Cardiac muscle cell (in vitro differentiated cells and primary cell): ENCODE data around the gene UTP14C. TPM values are rescaled to one million over a fixed set of nuclear protein-coding genes. Genes with fewer than 3 reads are reported as not detected.
A peak's percentile ranks its signal among the peaks of the same experiment; 100 is the strongest.
"Not testable (repeated sequence)": the region's sequence is repeated elsewhere in the genome, so short reads cannot be mapped to it uniquely, and the experiment has no call there.

ENCODE experiments used
- DNase-seq, 2 donors: peaks; one replicate each; pipeline versions ENCODE4 v3.0.0 to v3.0.0-alpha.2; 2010 to 2017; ENCODE audit warnings: low read depth in 1 of 2, low spot score in 1 of 2
- H3K27ac ChIP-seq: fragments of 200-600 bp; sonication (generic); 2 replicates; pipeline ENCODE4 v1.5.1; 2016
- H3K27me3 ChIP-seq: fragments of 200-600 bp; sonication (generic); 2 replicates; pipeline ENCODE4 v1.6.0; 2016; ENCODE audit warnings: control low read depth
- H3K36me3 ChIP-seq: fragments of 200-600 bp; sonication (generic); 2 replicates; pipeline ENCODE4 v1.5.1; 2016; ENCODE audit warnings: control low read depth
- H3K4me1 ChIP-seq: fragments of 200-600 bp; sonication (generic); 2 replicates; pipeline ENCODE4 v1.8.1; 2017; ENCODE audit warnings: low read depth, mild to moderate bottlenecking, mixed run types
- H3K4me3 ChIP-seq: fragments of 200-600 bp; sonication (generic); 2 replicates; pipeline ENCODE4 v1.5.1; 2016; ENCODE audit warnings: mild to moderate bottlenecking
- H3K9me3 ChIP-seq: fragments of 200-600 bp; sonication (generic); 2 replicates; pipeline ENCODE4 v1.5.1; 2017; ENCODE audit warnings: low read depth, mild to moderate bottlenecking, control low read depth
- CTCF ChIP-seq: IDR thresholded peaks from 2 replicates; pipeline ENCODE4 v1.5.1; 2012; ENCODE audit warnings: low read depth, mild to moderate bottlenecking, low read length
- polyA plus RNA-seq: library from polyadenylated mRNA; unstranded; fragments of >200 nt; fragmentation: Nextera tagmentation; extraction: Ambion mirVana; gene quantifications from 2 replicates; pipeline ENCODE4 v1.2.1, GENCODE V29; 2016
- total RNA-seq: library from RNA; depleted of rRNA; stranded (reverse); fragments of >200 nt; gene quantifications from 2 replicates; pipeline ENCODE4 v1.2.3, GENCODE V29; 2016

UTP14C gene
- total and polyA plus RNA-seq, 2 experiments from 2014 or later = 8.0 to 12.6 TPM

GRCh38 chr13:52051400-52051799 lies 26.9 kb downstream of the UTP14C start:
- no peak for DNase-seq
- H3K4me3 ChIP-seq = no peak overlapping the region
- H3K27ac ChIP-seq = no peak overlapping the region
- H3K36me3 ChIP-seq = no peaks in the 10 kb centered on the region
- H3K27me3 ChIP-seq = no peaks in the 10 kb centered on the region
- no peak for TF ChIP-seq CTCF
- no peaks in the 10 kb centered on the region for H3K9me3 ChIP-seq
- H3K4me1 ChIP-seq = no peaks in the 10 kb centered on the region

DNA sequence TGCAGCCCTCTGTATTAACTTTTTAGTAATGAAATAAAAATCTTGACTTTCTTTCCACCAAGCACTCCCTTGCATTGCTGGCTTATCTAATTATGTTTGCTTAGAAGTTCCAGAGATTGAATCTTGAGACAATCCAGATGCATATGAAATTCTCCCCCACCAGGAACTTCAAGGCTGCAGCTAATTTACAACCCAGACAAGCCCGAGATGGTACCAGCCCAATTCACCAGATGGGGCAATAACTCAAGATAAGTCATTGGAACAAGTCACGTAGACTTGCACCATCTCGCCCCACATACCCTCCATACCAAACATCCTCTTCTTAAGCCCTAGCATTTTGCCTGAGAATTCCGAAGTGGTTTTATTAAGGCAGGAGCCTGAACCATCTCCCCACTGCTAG lies 29.0 kb downstream of the UTP14C start:
- Histone ChIP-seq H3K9me3 (no peaks in the 10 kb centered on the region), H3K27me3 (no peaks in the 10 kb centered on the region), H3K27ac (no peak overlapping the region), H3K36me3 (no peaks in the 10 kb centered on the region), H3K4me1 (no peaks in the 10 kb centered on the region), H3K4me3 (no peak overlapping the region)
- no peak for TF ChIP-seq CTCF
- DNase-seq = no peak

- not testable (repeated sequence) for H3K36me3 ChIP-seq, H3K27ac ChIP-seq, H3K27me3 ChIP-seq, DNase-seq, H3K9me3 ChIP-seq, H3K4me1 ChIP-seq, H3K4me3 ChIP-seq
Observed at GRCh38 chr13:52061064-52061463, 36.6 kb downstream of the UTP14C start.

DNA sequence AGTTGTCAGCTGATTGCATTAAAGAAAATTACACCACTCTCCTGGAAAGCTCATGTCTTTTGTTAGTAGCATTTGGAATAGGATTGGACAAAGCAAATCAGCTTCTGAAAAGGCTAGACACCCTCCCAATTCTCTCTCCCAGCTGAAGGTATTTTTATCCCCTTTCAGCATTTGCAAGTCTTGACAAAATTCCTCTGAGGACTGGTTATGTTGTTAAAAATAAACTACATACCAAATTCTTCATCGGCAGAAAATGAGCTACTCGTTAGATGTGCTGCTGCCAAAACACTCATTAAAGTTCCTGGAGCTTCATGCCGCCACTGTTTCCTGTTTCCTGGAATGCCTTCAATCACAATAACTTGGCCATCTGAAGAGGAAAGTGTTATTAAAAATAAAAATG lies 37.1 kb downstream of the UTP14C start:
- H3K27ac ChIP-seq = no peak overlapping the region
- TF ChIP-seq CTCF = no peak

DNA sequence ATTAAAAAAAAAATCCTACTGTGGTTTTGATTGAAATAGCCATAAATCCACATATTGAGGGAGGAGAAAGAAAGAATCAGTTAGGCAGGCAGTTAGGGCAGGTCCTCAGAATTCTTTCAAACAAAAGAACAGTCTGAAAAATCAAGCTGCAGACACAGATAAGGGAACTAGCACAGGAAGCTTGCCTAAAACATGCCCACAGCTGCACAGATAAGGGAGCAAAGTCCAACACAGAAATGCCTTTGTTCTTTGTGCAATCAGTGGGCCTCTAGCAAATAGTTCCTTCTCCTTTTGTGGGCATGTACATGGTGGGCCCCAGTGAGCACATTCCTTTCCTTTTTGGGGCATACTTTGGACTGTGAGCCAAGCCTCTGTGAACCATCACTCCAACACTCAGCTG lies 42.7 kb downstream of the UTP14C start:
- H3K27me3 ChIP-seq = no peaks in the 10 kb centered on the region
- H3K9me3 ChIP-seq = no peaks in the 10 kb centered on the region
- H3K27ac ChIP-seq = no peak overlapping the region
- no peaks in the 10 kb centered on the region for H3K36me3 ChIP-seq
- no peak for TF ChIP-seq CTCF
- no peaks in the 10 kb centered on the region for H3K4me1 ChIP-seq
- DNase-seq = peak; percentile 2 to 3
- H3K4me3 ChIP-seq = no peak overlapping the region

More for the DNA sequence above, 37.1 kb downstream of the UTP14C start:
- Histone ChIP-seq H3K27me3 (no peaks in the 10 kb centered on the region), H3K4me1 (no peaks in the 10 kb centered on the region), H3K36me3 (no peaks in the 10 kb centered on the region), H3K9me3 (no peaks in the 10 kb centered on the region), H3K4me3 (no peak overlapping the region)
- DNase-seq = peak in 1 of 2 donors; percentile 7

- Histone ChIP-seq H3K4me1 (no peaks in the 10 kb centered on the region), H3K27ac (no peak overlapping the region), H3K36me3 (no peaks in the 10 kb centered on the region), H3K27me3 (no peaks in the 10 kb centered on the region), H3K9me3 (no peaks in the 10 kb centered on the region), H3K4me3 (no peak overlapping the region)
- DNase-seq = peak in 1 of 2 donors; percentile 48
- peak; percentile 30 for TF ChIP-seq CTCF
Observed at GRCh38 chr13:52070929-52071523, 46.5 kb downstream of the UTP14C start.

Other genes starting within 250 kb of the UTP14C start
- gene DHRS12, start 220.5 kb upstream of the UTP14C start, total RNA-seq = 2.9 and 5.5 TPM in 2 replicates
- gene DHRS12, start 220.5 kb upstream of the UTP14C start, polyA plus RNA-seq = 11.6 and 15.7 TPM in 2 replicates
- gene TMEM272, start 179.5 kb upstream of the UTP14C start, total RNA-seq = 0.11 and 0.12 TPM in 2 replicates
- not detected in 2 replicates for gene TMEM272, start 179.5 kb upstream of the UTP14C start, polyA plus RNA-seq
- not detected in 2 replicates for gene CCDC70, start 162.7 kb upstream of the UTP14C start, total RNA-seq
- 0.15 TPM in 1 of 2 replicates, not detected in the other for gene CCDC70, start 162.7 kb upstream of the UTP14C start, polyA plus RNA-seq
- 9.1 and 14.4 TPM in 2 replicates for gene ATP7B, start 13.2 kb upstream of the UTP14C start, total RNA-seq
- 3.9 and 4.9 TPM in 2 replicates for gene ATP7B, start 13.2 kb upstream of the UTP14C start, polyA plus RNA-seq
- gene ALG11, start 12.3 kb upstream of the UTP14C start, total RNA-seq = 24.8 and 26.1 TPM in 2 replicates
- gene ALG11, start 12.3 kb upstream of the UTP14C start, polyA plus RNA-seq = 26.2 and 27.8 TPM in 2 replicates
- 0.33 TPM in 1 of 2 replicates, not detected in the other for gene NEK5, start 104.4 kb downstream of the UTP14C start, total RNA-seq
- 0.34 and 0.71 TPM in 2 replicates for gene NEK5, start 104.4 kb downstream of the UTP14C start, polyA plus RNA-seq
- gene NEK3, start 134.9 kb downstream of the UTP14C start, total RNA-seq = 14.2 and 16.1 TPM in 2 replicates
- 18.3 and 20.6 TPM in 2 replicates for gene NEK3, start 134.9 kb downstream of the UTP14C start, polyA plus RNA-seq